HUES6 (cell line): Measurements from ENCODE around the gene SLC26A2.

Experiments used
- H3K27ac ChIP-seq: 2 replicates; pipeline ENCODE4 v1.7.0; 2013; ENCODE audit warnings: low read depth, mild to moderate bottlenecking, low read length, inconsistent platforms
- H3K27me3 ChIP-seq: 2 replicates; pipeline ENCODE4 v1.6.1; 2013; ENCODE audit warnings: low read length; ENCODE audit not compliant: control insufficient read depth, insufficient read depth
- H3K36me3 ChIP-seq: 2 replicates; pipeline ENCODE4 v1.6.1; 2013; ENCODE audit warnings: low read length; ENCODE audit not compliant: control insufficient read depth, insufficient read depth
- H3K4me1 ChIP-seq: 2 replicates; pipeline ENCODE4 v1.6.1; 2013; ENCODE audit warnings: low read length; ENCODE audit not compliant: control insufficient read depth, insufficient read depth
- H3K4me3 ChIP-seq: 2 replicates; pipeline ENCODE4 v1.5.1; 2013; ENCODE audit warnings: low read depth, low read length
- H3K9ac ChIP-seq: one replicate; pipeline ENCODE4 v1.6.1; 2013; ENCODE audit warnings: mild to moderate bottlenecking, low read length
- H3K9me3 ChIP-seq: 2 replicates; pipeline ENCODE4 v1.6.1; 2013; ENCODE audit warnings: low read depth, low read length; ENCODE audit not compliant: control insufficient read depth, insufficient read depth

The SLC26A2 gene

GRCh38 chr5:149951138-149951749 lies 9.3 kb upstream of the SLC26A2 start:
- Histone ChIP-seq H3K27me3 (no peaks in the 10 kb centered on the region; the same call in 1 of the 2 replicates), H3K4me3 (no peak overlapping the region), H3K9me3 (no peaks in the 10 kb centered on the region), H3K27ac (no peak overlapping the region), H3K36me3 (no peaks in the 10 kb centered on the region), H3K9ac (no peak overlapping the region), H3K4me1 (no peaks in the 10 kb centered on the region)

GRCh38 chr5:149953436-149954121 lies 7.0 kb upstream of the SLC26A2 start:
- Histone ChIP-seq H3K27me3 (no peaks in the 10 kb centered on the region; the same call in 1 of the 2 replicates), H3K4me3 (no peak overlapping the region), H3K4me1 (no peaks in the 10 kb centered on the region), H3K27ac (no peak overlapping the region), H3K9ac (no peak overlapping the region), H3K36me3 (no peaks in the 10 kb centered on the region), H3K9me3 (no peaks in the 10 kb centered on the region)

GRCh38 chr5:149954798-149955197 lies 5.8 kb upstream of the SLC26A2 start:
- Histone ChIP-seq H3K36me3 (no peaks in the 10 kb centered on the region), H3K4me3 (no peak overlapping the region), H3K27ac (no peak overlapping the region), H3K27me3 (no peaks in the 10 kb centered on the region), H3K9me3 (no peaks in the 10 kb centered on the region), H3K4me1 (peaks cover 8% of the 10 kb centered on the region), H3K9ac (no peak overlapping the region)

- Histone ChIP-seq H3K4me3 (no peak overlapping the region), H3K36me3 (no peaks in the 10 kb centered on the region), H3K9ac (no peak overlapping the region), H3K27me3 (peaks cover 4% of the 10 kb centered on the region; the same call in 1 of the 2 replicates), H3K9me3 (no peaks in the 10 kb centered on the region), H3K27ac (no peak overlapping the region), H3K4me1 (peaks cover 13% of the 10 kb centered on the region)
Measured at GRCh38 chr5:149956685-149957084, 3.9 kb upstream of the SLC26A2 start.

GRCh38 chr5:149957855-149958254 lies 2.7 kb upstream of the SLC26A2 start:
- Histone ChIP-seq H3K9ac (no peak overlapping the region), H3K9me3 (no peaks in the 10 kb centered on the region), H3K36me3 (no peaks in the 10 kb centered on the region), H3K4me3 (no peak overlapping the region), H3K27me3 (peaks cover 6% of the 10 kb centered on the region; the same call in 1 of the 2 replicates), H3K4me1 (peaks cover 13% of the 10 kb centered on the region), H3K27ac (no peak overlapping the region)

GRCh38 chr5:149959406-149960236 lies 937 bp upstream of the SLC26A2 start:
- H3K9ac ChIP-seq, result peak overlapping the region; percentile 32
- peaks cover 13% of the 10 kb centered on the region for H3K4me1 ChIP-seq
- H3K36me3 ChIP-seq, result no peaks in the 10 kb centered on the region
- no peaks in the 10 kb centered on the region for H3K9me3 ChIP-seq
- H3K27ac ChIP-seq, result no peak overlapping the region
- peak overlapping the region; percentile 83 for H3K4me3 ChIP-seq
- H3K27me3 ChIP-seq, result peaks cover 6% of the 10 kb centered on the region; the same call in 1 of the 2 replicates

- H3K27me3 ChIP-seq, result peaks cover 6% of the 10 kb centered on the region; the same call in 1 of the 2 replicates
- H3K27ac ChIP-seq, result no peak overlapping the region
- H3K4me3 ChIP-seq, result peak overlapping the region; percentile 83
- H3K9ac ChIP-seq, result peak overlapping the region; percentile 58
- no peaks in the 10 kb centered on the region for H3K9me3 ChIP-seq
- peaks cover 13% of the 10 kb centered on the region for H3K4me1 ChIP-seq
- H3K36me3 ChIP-seq, result no peaks in the 10 kb centered on the region
Measured at GRCh38 chr5:149961186-149961685, 678 bp downstream of the SLC26A2 start.

- peaks cover 13% of the 10 kb centered on the region for H3K4me1 ChIP-seq
- no peak overlapping the region for H3K9ac ChIP-seq
- H3K4me3 ChIP-seq, result no peak overlapping the region
- H3K9me3 ChIP-seq, result no peaks in the 10 kb centered on the region
- H3K27me3 ChIP-seq, result peaks cover 6% of the 10 kb centered on the region; the same call in 1 of the 2 replicates
- no peak overlapping the region for H3K27ac ChIP-seq
- H3K36me3 ChIP-seq, result no peaks in the 10 kb centered on the region
Measured at GRCh38 chr5:149961957-149962409, 1.4 kb downstream of the SLC26A2 start.

GRCh38 chr5:149962601-149963300 lies 2.2 kb downstream of the SLC26A2 start:
- no peaks in the 10 kb centered on the region for H3K9me3 ChIP-seq
- H3K36me3 ChIP-seq, result no peaks in the 10 kb centered on the region
- no peak overlapping the region for H3K4me3 ChIP-seq
- no peak overlapping the region for H3K27ac ChIP-seq
- no peak overlapping the region for H3K9ac ChIP-seq
- peaks cover 13% of the 10 kb centered on the region for H3K4me1 ChIP-seq
- peaks cover 6% of the 10 kb centered on the region; the same call in 1 of the 2 replicates for H3K27me3 ChIP-seq

- Histone ChIP-seq H3K9me3 (no peaks in the 10 kb centered on the region), H3K36me3 (no peaks in the 10 kb centered on the region), H3K4me1 (peaks cover 13% of the 10 kb centered on the region), H3K9ac (no peak overlapping the region), H3K27ac (no peak overlapping the region), H3K4me3 (no peak overlapping the region), H3K27me3 (peaks cover 6% of the 10 kb centered on the region; the same call in 1 of the 2 replicates)
Measured at GRCh38 chr5:149963729-149964128, 3.2 kb downstream of the SLC26A2 start.
